IPS-18a (cell line): ENCODE results near the gene CUL9.

Source experiments
- H3K27ac ChIP-seq: one replicate; pipeline ENCODE4 v1.5.1; 2013; ENCODE audit warnings: low read length
- H3K27me3 ChIP-seq: one replicate; pipeline ENCODE4 v1.6.1; 2013; ENCODE audit warnings: mild to moderate bottlenecking, low read length; ENCODE audit not compliant: control insufficient read depth, insufficient read depth
- H3K36me3 ChIP-seq: one replicate; pipeline ENCODE4 v1.6.1; 2013; ENCODE audit warnings: low read depth, low read length; ENCODE audit not compliant: control insufficient read depth
- H3K4me1 ChIP-seq: one replicate; pipeline ENCODE4 v1.6.1; 2013; ENCODE audit warnings: low read depth, low read length; ENCODE audit not compliant: control insufficient read depth
- H3K4me3 ChIP-seq: one replicate; pipeline ENCODE4 v1.5.1; 2013; ENCODE audit warnings: low read length
- H3K9ac ChIP-seq: one replicate; pipeline ENCODE4 v1.6.1; 2013; ENCODE audit warnings: mild to moderate bottlenecking, low read length, moderate library complexity
- H3K9me3 ChIP-seq: one replicate; pipeline ENCODE4 v1.6.1; 2013; ENCODE audit warnings: low read depth, low read length; ENCODE audit not compliant: control insufficient read depth

CUL9 gene

DNA sequence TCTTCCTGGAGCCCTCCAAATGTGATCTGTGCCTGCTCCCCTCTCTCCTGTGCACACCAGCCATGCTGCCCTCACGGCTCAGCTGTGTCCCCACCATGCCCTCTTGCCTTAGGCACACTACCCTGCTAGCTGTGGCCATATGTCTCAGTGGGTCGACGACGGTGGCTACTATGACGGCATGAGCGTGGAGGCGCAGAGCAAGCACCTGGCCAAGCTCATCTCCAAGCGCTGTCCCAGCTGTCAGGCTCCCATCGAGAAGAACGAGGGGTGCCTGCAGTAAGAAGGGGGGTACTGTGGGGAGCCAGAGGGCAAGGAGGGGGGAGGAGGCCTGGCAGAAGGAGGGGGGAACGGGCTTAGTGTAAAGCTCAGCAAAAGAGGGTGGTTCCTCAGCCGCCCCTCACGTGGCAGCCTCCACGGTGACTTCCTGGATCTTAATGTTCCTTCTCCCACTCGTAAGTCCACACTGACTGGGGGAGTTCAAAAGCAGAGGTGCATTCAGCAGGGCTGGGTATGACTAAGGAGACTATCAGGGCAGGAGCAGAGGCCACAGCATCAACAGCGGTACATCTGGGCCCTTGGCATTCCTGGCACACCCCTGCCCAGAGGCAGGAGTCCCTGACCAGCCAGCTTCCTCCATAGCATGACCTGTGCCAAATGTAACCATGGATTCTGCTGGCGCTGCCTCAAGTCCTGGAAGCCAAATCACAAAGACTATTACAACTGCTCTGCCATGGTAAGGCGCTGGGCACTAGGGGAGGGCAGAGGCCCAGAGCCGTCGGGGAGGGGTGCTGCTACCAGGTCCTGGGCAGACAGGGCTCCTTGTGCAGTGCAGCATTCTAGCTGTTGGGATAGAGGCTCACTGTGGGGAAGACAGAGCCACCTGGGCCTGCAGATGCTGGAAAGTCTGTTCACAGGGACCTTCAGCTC lies 39.3 kb downstream of the CUL9 start:
- Histone ChIP-seq H3K27ac (no peak overlapping the region), H3K4me1 (no peaks in the 10 kb centered on the region), H3K9ac (no peak overlapping the region), H3K9me3 (no peaks in the 10 kb centered on the region), H3K4me3 (no peak overlapping the region), H3K27me3 (no peaks in the 10 kb centered on the region), H3K36me3 (peaks cover 7% of the 10 kb centered on the region)

DNA sequence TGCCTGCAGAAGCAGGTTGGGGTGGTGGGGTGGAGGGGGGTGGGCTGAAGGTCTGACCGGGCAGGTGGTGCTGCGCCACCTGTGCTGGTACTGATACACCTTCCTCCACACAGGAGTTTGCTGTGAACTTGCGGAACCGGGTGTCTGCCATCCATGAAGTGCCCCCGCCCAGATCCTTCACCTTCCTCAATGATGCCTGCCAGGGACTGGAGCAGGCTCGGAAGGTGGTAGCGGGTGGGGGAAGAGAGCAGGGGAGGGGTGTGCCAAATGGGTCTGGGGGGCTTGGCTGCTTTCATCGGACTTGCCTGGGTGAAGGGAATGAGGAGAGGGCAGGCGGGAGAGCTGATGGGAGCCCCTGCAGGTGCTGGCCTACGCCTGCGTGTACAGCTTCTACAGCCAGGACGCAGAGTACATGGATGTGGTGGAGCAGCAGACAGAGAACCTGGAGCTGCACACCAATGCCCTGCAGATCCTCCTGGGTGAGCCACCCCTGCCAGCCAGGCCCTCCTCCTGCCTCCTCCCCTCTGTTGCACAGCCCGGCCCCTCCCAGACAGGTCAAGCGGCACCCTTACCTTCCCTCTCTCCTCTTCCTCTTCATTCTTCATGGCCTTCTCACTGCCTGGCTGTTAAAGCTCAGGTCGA lies 40.5 kb downstream of the CUL9 start:
- Histone ChIP-seq H3K27me3 (no peaks in the 10 kb centered on the region), H3K4me1 (no peaks in the 10 kb centered on the region), H3K36me3 (peaks cover 7% of the 10 kb centered on the region), H3K27ac (no peak overlapping the region), H3K9me3 (no peaks in the 10 kb centered on the region), H3K9ac (no peak overlapping the region), H3K4me3 (no peak overlapping the region)

DNA sequence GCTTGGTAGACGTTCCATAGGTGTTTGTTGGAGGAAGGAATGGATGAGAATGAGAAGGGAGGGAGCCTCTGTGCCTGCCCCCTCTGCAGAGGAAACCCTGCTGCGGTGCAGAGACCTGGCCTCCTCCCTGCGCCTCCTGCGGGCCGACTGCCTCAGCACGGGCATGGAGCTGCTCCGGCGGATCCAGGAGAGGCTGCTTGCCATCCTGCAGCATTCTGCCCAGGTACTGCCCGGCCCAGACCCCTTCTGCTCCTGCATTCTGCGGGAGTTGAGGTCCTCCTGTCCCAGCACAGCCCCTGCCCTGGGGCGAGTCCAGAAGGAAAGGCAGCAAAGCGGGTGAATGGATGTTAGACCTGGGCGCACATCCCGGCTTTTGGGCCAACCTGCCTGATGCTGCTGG lies 41.2 kb downstream of the CUL9 start:
- peaks cover 7% of the 10 kb centered on the region for H3K36me3 ChIP-seq
- no peaks in the 10 kb centered on the region for H3K9me3 ChIP-seq
- no peaks in the 10 kb centered on the region for H3K4me1 ChIP-seq
- H3K27me3 ChIP-seq, result no peaks in the 10 kb centered on the region
- no peak overlapping the region for H3K27ac ChIP-seq
- H3K9ac ChIP-seq, result no peak overlapping the region
- no peak overlapping the region for H3K4me3 ChIP-seq

DNA sequence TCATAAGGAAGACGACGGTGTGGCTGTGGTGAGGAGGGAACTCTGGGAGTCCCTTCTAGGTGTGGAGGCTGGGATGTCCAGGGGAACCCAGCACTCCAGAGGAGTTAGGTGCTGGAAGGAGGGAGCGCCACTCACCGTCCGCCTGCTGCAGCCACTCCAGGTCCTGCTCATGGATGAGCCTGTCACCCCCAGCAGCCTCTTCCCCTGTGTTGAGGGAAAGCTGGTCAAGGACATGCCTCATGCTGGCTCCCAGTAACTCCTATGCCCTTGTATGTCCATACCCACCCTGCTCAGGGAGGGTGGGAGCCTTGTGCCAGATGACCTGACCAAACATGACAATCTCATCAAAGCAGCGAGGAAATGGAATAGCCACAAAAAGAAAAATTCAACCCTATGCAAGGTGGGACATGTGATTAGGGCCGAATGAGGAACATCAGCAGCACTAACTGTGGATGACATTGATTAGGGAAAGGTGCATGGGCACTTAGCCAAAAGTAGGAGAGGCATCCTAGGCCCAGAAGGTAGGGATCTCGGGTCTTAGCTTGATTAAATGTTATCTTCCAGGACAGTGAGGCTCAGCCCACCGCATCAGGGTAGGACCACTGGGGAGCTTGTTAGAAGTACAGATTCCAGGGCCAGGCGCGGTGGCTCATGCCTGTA lies 44.3 kb downstream of the CUL9 start:
- Histone ChIP-seq H3K9ac (no peak overlapping the region), H3K27ac (no peak overlapping the region)

DNA sequence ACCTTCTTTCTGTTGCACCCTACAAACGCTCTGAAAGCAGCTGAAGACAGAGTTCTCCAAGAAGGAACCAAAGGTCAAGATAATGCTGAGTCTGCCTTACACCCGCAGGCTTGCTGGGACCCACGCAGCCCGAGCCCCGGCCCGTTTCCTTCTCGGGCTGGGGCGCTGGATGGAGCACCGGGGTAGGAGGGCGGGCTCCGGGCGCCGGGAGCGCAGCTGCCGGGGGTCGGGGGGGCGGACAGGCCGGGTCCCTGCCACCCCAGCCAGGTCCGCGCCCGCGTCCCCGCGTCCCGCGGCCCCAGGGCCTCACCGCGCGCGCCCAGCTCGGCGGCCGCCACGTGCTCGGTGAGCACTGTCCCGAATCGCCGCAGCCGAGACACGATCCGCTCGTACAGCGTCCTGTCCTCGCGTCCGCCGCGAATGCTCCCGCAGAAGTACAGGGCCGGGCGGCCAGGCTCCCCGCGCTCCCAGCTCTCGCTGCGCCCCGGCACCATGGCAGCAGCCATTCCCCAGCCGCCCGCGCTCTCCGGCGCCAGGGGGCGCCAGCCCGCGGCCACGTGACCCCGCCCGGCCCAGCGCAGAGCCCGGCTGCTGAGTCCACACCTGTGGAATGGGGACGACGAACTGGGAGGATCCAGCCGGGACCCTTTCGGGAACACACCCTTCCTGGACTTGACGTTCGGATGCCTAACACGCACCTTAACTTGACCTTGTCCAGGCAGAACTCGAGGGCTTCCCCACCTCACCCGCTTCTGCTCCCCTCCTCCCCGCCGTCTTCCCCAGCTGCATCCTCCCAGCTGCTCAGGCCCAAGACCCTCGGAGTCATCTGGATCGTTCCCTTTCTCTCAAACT lies 47.2 kb downstream of the CUL9 start, which contains the start of gene DNPH1:
DNPH1 (minus strand) TSS at position 531 of the 852 bp plus-strand sequence; CDS start at position 506, 25 bp downstream.
- no peaks in the 10 kb centered on the region for H3K9me3 ChIP-seq
- H3K4me1 ChIP-seq, result no peaks in the 10 kb centered on the region
- peaks cover 23% of the 10 kb centered on the region for H3K27me3 ChIP-seq
- H3K4me3 ChIP-seq, result peak within 1 kb of the TSS; percentile 63
- no peak within 1 kb of the TSS for H3K27ac ChIP-seq
- H3K36me3 ChIP-seq, result peaks cover under 1% of the 10 kb centered on the region
- H3K9ac ChIP-seq, result peak within 1 kb of the TSS; percentile 69

More for the DNA sequence above, 44.3 kb downstream of the CUL9 start:
- Histone ChIP-seq H3K36me3 (peaks cover 7% of the 10 kb centered on the region), H3K9me3 (no peaks in the 10 kb centered on the region), H3K4me3 (no peak overlapping the region), H3K4me1 (no peaks in the 10 kb centered on the region), H3K27me3 (peaks cover 18% of the 10 kb centered on the region)

DNA sequence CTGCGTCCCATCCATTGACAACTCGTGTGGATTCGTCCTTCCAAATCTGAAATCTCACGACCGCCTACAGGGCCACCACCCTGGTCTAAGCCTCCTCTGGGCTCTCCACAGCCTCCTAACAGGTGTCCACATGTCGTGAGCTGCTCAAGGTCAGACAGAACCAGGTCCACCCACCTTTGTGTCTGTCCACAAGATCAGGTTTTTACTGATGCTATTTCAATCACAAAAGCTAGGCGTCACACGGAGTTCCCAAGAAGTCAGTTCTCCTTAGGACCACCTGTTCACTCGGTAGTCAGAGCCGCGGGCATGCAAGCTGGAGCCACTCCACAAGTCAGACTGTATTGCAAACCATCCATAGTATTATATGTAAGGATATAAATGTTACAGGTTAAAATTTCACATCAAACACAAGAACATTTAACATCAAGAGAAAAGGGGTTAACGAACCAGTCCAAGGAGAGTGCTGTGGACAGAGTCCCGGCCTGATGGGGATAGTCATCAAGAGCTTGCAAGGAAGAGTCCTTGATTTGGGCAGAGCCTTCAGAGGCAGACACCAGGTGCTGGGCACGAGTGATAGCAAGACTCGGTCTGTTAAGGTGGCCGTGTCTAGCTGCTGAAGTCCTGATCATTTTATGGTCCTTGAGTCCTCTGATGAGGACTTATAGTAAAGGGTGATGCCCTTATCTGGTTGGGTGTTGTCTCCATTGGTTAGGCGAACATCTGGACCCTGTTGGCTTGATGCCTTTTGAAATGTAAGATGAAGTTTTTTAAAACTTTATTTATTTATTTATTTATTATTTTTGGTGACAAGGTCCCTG lies 48.0 kb downstream of the CUL9 start:
- no peak overlapping the region for H3K27ac ChIP-seq
- no peaks in the 10 kb centered on the region for H3K36me3 ChIP-seq
- no peak overlapping the region for H3K9ac ChIP-seq
- H3K4me3 ChIP-seq, result peak overlapping the region; percentile 63
- no peaks in the 10 kb centered on the region for H3K9me3 ChIP-seq
- no peaks in the 10 kb centered on the region for H3K4me1 ChIP-seq
- peaks cover 23% of the 10 kb centered on the region for H3K27me3 ChIP-seq

DNA sequence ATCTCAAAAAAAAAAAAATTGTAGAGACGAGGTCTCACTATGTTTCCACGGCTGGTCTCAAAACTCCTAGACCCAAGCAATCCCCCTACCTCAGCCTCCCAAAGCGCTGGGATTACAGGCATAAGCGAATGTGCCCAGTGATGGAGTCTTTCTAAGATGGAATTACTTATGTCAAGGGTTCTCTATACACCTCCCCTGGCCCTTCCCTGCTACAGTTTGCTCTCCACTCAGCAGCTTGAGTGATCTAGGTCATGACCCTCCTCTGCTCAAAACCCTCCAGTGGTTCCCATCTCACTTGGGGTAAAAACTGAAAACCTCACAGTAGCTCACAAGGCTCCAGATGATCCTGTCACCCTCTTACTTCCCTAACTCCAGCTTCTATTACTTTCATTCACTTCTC lies 49.1 kb downstream of the CUL9 start:
- Histone ChIP-seq H3K4me3 (no peak overlapping the region), H3K4me1 (no peaks in the 10 kb centered on the region), H3K36me3 (no peaks in the 10 kb centered on the region), H3K9me3 (no peaks in the 10 kb centered on the region), H3K9ac (no peak overlapping the region), H3K27ac (no peak overlapping the region), H3K27me3 (peaks cover 23% of the 10 kb centered on the region)

DNA sequence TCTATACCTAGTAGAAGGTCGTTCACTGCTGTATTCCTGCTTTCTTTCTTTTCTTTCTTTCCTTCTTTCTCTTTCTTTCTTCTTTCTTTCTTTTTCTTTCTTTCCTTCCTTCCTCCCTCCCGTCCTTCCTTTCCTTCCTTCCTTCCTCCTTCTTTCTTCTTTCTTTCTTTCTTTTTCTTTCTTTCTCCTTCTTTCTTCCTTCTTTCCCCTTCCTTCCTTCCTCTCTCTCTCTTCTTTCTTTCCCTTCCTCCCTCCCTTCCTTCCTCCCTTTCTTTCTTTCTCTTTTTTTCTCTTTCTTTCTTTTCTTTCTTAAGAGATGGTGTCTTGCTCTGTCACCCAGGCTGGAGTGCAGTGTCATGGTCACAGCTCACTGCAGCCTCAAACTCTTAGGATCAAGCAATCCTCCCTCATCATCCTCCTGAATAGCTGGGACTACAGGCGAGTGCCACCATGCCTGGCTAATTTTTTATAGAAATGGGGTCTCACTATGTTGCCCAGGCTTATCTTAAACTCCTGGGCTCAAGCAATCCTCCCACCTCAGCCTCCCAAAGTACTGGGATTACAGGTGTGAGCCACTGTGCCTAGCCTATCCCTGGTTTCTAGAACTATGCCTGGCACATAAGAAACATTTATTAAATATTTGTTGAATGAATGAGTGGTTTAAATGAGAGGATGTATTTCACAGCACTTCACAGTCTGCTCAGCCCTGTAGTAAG lies 49.9 kb downstream of the CUL9 start:
- Histone ChIP-seq H3K9me3 (no peaks in the 10 kb centered on the region), H3K4me1 (no peaks in the 10 kb centered on the region), H3K36me3 (no peaks in the 10 kb centered on the region), H3K27me3 (peaks cover 23% of the 10 kb centered on the region), H3K27ac (no peak overlapping the region), H3K4me3 (no peak overlapping the region), H3K9ac (no peak overlapping the region)

DNA sequence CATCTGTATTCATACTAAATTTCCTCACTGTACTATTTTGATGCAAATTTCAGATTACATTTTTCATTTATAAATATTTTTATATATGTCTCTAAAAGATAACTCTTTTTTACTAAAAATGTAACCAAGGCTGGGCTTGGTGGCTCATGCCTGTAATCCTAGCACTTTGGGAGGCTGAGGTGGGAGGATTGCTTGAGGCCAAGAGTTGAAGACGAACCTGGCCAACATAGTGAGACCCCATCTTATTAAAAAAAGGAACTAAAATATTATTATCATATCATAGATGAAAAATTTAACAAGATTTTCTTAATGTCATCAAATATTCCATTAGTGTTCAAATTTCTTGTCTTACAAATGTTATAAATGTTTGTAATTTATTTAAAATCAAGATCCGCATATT lies 53.8 kb downstream of the CUL9 start:
- Histone ChIP-seq H3K9me3 (no peaks in the 10 kb centered on the region), H3K36me3 (no peaks in the 10 kb centered on the region), H3K4me3 (no peak overlapping the region), H3K27ac (no peak overlapping the region), H3K4me1 (no peaks in the 10 kb centered on the region), H3K9ac (no peak overlapping the region), H3K27me3 (peaks cover 30% of the 10 kb centered on the region)

DNA sequence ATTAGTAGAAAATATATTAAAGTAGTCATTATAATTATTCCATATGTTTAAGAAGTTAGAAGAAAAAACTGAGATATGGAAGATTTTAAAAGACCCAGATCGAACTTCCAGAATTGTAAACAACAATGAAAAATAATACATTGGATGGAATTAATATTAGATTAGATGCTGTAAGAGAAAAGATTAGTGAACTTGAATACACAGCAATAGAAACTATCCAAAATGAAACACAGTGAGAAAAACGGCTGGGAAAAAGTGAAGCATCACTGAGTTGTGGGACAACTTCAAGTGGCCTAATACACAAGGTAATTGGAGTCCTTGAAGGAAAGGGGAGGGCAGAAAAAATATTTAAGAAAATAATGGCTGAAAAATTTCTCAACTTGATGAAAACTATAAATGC lies 57.1 kb downstream of the CUL9 start:
- Histone ChIP-seq H3K4me1 (no peaks in the 10 kb centered on the region), H3K9me3 (no peaks in the 10 kb centered on the region), H3K27ac (no peak overlapping the region), H3K36me3 (no peaks in the 10 kb centered on the region), H3K9ac (no peak overlapping the region), H3K27me3 (peaks cover 50% of the 10 kb centered on the region), H3K4me3 (no peak overlapping the region)
